WERI-Rb-1 (cell line): ENCODE results near the gene HOXC11.

Experiments
- DNase-seq: peaks from one replicate; pipeline ENCODE4 v3.0.0-alpha.2; 2020
- H3K27ac ChIP-seq: fragments of 250-450 bp; sonication (Bioruptor Pico); 2 replicates; pipeline ENCODE4 v1.5.1; 2020; ENCODE audit warnings: mild to moderate bottlenecking, moderate library complexity
- H3K27me3 ChIP-seq: fragments of 250-450 bp; sonication (Bioruptor Pico); 2 replicates; pipeline ENCODE4 v1.5.1; 2021; ENCODE audit warnings: mild to moderate bottlenecking, low read depth, moderate library complexity; ENCODE audit not compliant: insufficient read depth, severe bottlenecking
- H3K36me3 ChIP-seq: fragments of 250-450 bp; sonication (Bioruptor Pico); 2 replicates; pipeline ENCODE4 v1.5.1; 2020; ENCODE audit warnings: mild to moderate bottlenecking, moderate library complexity
- H3K4me3 ChIP-seq: 2 replicates; pipeline ENCODE4 v1.5.1; 2011; ENCODE audit warnings: low read depth, mild to moderate bottlenecking, control low read depth, low read length
- H3K9me3 ChIP-seq: fragments of 250-450 bp; sonication (Bioruptor Pico); 2 replicates; pipeline ENCODE4 v1.5.1; 2021; ENCODE audit warnings: mild to moderate bottlenecking, moderate library complexity; ENCODE audit not compliant: severe bottlenecking
- TF ChIP-seq, protein P1 (sequence below): IDR thresholded peaks from 2 replicates; pipeline ENCODE4 v1.5.1; 2011; ENCODE audit warnings: low read depth, mild to moderate bottlenecking, control low read depth, inconsistent platforms, low read length

Gene HOXC11

DNA sequence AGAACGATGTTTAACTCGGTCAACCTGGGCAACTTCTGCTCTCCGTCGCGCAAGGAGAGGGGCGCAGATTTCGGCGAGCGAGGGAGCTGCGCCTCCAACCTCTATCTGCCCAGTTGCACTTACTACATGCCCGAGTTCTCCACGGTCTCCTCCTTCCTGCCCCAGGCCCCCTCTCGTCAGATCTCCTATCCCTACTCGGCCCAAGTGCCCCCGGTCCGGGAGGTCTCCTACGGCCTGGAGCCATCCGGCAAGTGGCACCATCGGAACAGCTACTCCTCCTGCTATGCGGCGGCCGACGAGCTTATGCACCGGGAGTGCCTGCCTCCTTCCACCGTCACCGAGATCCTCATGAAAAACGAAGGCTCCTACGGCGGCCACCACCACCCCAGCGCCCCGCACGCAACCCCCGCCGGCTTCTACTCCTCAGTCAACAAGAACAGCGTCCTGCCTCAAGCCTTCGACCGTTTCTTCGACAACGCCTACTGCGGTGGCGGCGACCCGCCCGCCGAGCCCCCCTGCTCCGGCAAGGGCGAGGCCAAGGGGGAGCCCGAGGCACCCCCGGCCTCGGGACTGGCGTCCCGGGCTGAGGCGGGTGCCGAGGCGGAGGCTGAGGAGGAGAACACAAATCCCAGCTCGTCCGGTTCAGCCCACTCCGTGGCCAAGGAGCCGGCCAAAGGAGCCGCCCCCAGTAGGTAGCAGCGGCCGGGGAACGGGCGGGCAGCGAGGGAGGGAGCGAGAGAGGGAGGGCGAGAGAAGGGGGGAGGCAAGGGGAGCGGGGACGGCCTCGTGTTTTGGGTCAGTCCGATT lies 513 bp downstream of the HOXC11 start:
- Histone ChIP-seq H3K9me3 (peaks cover 4% of the 10 kb centered on the region), H3K36me3 (no peaks in the 10 kb centered on the region), H3K27ac (peak overlapping the region; percentile 26; the same call in 1 of the 2 replicates), H3K27me3 (no peaks in the 10 kb centered on the region), H3K4me3 (peak overlapping the region; percentile 51)
- DNase-seq = peak; percentile 40
- TF ChIP-seq, protein P1, sequence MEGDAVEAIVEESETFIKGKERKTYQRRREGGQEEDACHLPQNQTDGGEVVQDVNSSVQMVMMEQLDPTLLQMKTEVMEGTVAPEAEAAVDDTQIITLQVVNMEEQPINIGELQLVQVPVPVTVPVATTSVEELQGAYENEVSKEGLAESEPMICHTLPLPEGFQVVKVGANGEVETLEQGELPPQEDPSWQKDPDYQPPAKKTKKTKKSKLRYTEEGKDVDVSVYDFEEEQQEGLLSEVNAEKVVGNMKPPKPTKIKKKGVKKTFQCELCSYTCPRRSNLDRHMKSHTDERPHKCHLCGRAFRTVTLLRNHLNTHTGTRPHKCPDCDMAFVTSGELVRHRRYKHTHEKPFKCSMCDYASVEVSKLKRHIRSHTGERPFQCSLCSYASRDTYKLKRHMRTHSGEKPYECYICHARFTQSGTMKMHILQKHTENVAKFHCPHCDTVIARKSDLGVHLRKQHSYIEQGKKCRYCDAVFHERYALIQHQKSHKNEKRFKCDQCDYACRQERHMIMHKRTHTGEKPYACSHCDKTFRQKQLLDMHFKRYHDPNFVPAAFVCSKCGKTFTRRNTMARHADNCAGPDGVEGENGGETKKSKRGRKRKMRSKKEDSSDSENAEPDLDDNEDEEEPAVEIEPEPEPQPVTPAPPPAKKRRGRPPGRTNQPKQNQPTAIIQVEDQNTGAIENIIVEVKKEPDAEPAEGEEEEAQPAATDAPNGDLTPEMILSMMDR = no peak

GRCh38 chr12:53974084-53975063 lies 1.4 kb downstream of the HOXC11 start, which contains the start of gene HOTAIR:
HOTAIR (minus strand) TSS chr12:53974954.
- Histone ChIP-seq H3K4me3 (peak within 1 kb of the TSS; percentile 51), H3K27me3 (no peaks in the 10 kb centered on the region), H3K27ac (peak within 1 kb of the TSS; percentile 66), H3K9me3 (peaks cover 4% of the 10 kb centered on the region), H3K36me3 (no peaks in the 10 kb centered on the region)
- peak; percentile 50 for DNase-seq
- TF ChIP-seq, protein P1 = no peak

- peaks cover 4% of the 10 kb centered on the region for H3K9me3 ChIP-seq
- no peak for DNase-seq
- H3K27ac ChIP-seq = peak overlapping the region; percentile 66; the same call in 1 of the 2 replicates
- no peaks in the 10 kb centered on the region for H3K27me3 ChIP-seq
- TF ChIP-seq, protein P1 = no peak
- no peaks in the 10 kb centered on the region for H3K36me3 ChIP-seq
- H3K4me3 ChIP-seq = peak overlapping the region; percentile 51
Observed at GRCh38 chr12:53975064-53975471, 2.1 kb downstream of the HOXC11 start.

- H3K4me3 ChIP-seq = no peak overlapping the region; the same call in 1 of the 2 replicates
- no peak overlapping the region for H3K27ac ChIP-seq
- no peak for DNase-seq
- H3K9me3 ChIP-seq = peaks cover 4% of the 10 kb centered on the region
- no peaks in the 10 kb centered on the region for H3K36me3 ChIP-seq
- H3K27me3 ChIP-seq = no peaks in the 10 kb centered on the region
- TF ChIP-seq, protein P1 = no peak
Observed at GRCh38 chr12:53975479-53976152, 2.7 kb downstream of the HOXC11 start.

DNA sequence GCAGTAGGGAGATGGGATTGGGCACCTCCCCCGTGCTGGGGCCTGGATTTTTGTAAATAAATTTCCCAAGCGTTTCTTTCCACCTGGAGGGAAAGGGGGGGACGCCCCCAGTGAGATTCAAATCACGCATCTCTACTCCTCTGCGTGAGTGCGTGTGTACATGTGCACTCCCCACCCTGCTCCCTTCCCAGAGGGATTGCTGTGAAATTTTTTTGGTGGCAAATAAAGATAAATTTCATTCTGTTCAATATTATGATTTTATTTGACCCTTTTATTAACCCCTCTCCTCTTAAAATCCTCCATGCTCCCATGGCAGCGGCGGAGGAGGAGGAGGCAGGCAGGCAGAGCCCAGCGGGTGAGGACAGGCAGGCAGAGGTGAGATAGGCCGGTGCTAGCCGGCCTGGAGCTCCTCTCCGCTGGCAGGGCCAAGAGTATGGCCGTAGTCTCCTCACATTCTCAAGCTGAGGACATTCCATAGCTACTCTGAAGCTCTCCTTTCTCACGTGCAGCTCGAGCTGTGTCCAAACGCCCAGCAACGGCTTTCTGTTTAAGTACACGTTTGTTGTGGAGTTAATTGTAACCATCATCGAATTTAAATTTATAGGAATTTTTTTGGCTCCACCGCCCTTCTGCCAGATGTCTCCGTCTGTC lies 3.4 kb downstream of the HOXC11 start:
- Histone ChIP-seq H3K27ac (no peak overlapping the region), H3K36me3 (no peaks in the 10 kb centered on the region), H3K9me3 (peaks cover 4% of the 10 kb centered on the region), H3K27me3 (no peaks in the 10 kb centered on the region), H3K4me3 (no peak overlapping the region)
- TF ChIP-seq, protein P1 = no peak
- no peak for DNase-seq
